CD14-positive monocyte (primary cell): Measurements from ENCODE around the gene MAD2L1BP. TPM values are rescaled to one million over a fixed set of nuclear protein-coding genes. Genes with fewer than 3 reads are reported as not detected.

Experiments
- DNase-seq, 3 donors: peaks; one replicate each; pipeline ENCODE4 v3.0.0-alpha.2; 2011 to 2022
- H2AFZ ChIP-seq: 2 replicates; pipeline ENCODE4 v1.6.0; 2012; ENCODE audit warnings: mild to moderate bottlenecking, low read depth, low read length, inconsistent platforms; ENCODE audit not compliant: insufficient read depth, poor library complexity, severe bottlenecking
- H3K27ac ChIP-seq, 2 donors: 1 replicate in 1 of 2; 2 replicates in 1 of 2; pipeline ENCODE4 v1.5.1; 2012 to 2013; ENCODE audit warnings: low read length in 2 of 2, control low read depth in 1 of 2, inconsistent platforms in 1 of 2, low read depth in 1 of 2, mild to moderate bottlenecking in 1 of 2
- H3K27me3 ChIP-seq, 2 donors: one replicate each; pipeline versions ENCODE4 v1.6.0 to v1.6.1; 2011 to 2013; ENCODE audit warnings: low read length in 2 of 2; ENCODE audit not compliant: control insufficient read depth in 2 of 2, insufficient read depth in 2 of 2
- H3K36me3 ChIP-seq, 2 donors: replicated peaks in 1 of 2; 1 replicate in 1 of 2; 2 replicates in 1 of 2; pipeline versions ENCODE4 v1.5.1 to v1.6.1; 2012 to 2013; ENCODE audit warnings: low read length in 2 of 2, control low read depth in 1 of 2, inconsistent platforms in 1 of 2, mild to moderate bottlenecking in 1 of 2; ENCODE audit not compliant: insufficient read depth in 2 of 2, control insufficient read depth in 1 of 2
- H3K4me1 ChIP-seq, 2 donors: 1 replicate in 1 of 2; 2 replicates in 1 of 2; pipeline versions ENCODE4 v1.5.1 to v1.6.1; 2012 to 2013; ENCODE audit warnings: low read length in 2 of 2, control low read depth in 1 of 2, inconsistent platforms in 1 of 2, mild to moderate bottlenecking in 1 of 2, moderate library complexity in 1 of 2; ENCODE audit not compliant: insufficient read depth in 2 of 2, control insufficient read depth in 1 of 2
- H3K4me2 ChIP-seq: replicated peaks from 2 replicates; pipeline ENCODE3; 2012; ENCODE audit warnings: low read length, moderate library complexity, mild to moderate bottlenecking; ENCODE audit not compliant: poor library complexity, severe bottlenecking; ENCODE audit errors: extremely low read depth
- H3K4me3 ChIP-seq, 3 experiments: fragments of 200-600 bp in 1 of 3; sonication (generic) in 1 of 3; replicated peaks in 1 of 3; 1 replicate in 2 of 3; 2 replicates in 1 of 3; pipeline ENCODE4 v1.5.1; 2011 to 2013; ENCODE audit warnings: low read length in 3 of 3, mild to moderate bottlenecking in 3 of 3, control low read depth in 2 of 3, low read depth in 2 of 3, inconsistent platforms in 1 of 3, moderate library complexity in 1 of 3
- H3K79me2 ChIP-seq: 2 replicates; pipeline ENCODE4 v1.6.0; 2012; ENCODE audit warnings: mild to moderate bottlenecking, control low read depth, inconsistent platforms, low read length, moderate library complexity; ENCODE audit not compliant: insufficient read depth
- H3K9ac ChIP-seq: 2 replicates; pipeline ENCODE4 v1.6.0; 2017; ENCODE audit warnings: low read length, mild to moderate bottlenecking; ENCODE audit not compliant: insufficient read depth, poor library complexity, severe bottlenecking
- H3K9me3 ChIP-seq, 2 donors: replicated peaks in 1 of 2; 1 replicate in 1 of 2; 2 replicates in 1 of 2; pipeline versions ENCODE4 v1.5.1 to v1.6.1; 2012 to 2013; ENCODE audit warnings: low read length in 2 of 2, control low read depth in 1 of 2; ENCODE audit not compliant: control insufficient read depth in 1 of 2, insufficient read depth in 1 of 2
- H4K20me1 ChIP-seq: 2 replicates; pipeline ENCODE4 v1.6.0; 2012; ENCODE audit warnings: mild to moderate bottlenecking, low read length, control low read depth, moderate library complexity; ENCODE audit not compliant: insufficient read depth
- H3K27ac Mint-ChIP-seq, 7 donors: one replicate each; pipeline ENCODE4 v1.8.0; 2020; ENCODE audit warnings: mild to moderate bottlenecking in 7 of 7, mixed read lengths in 7 of 7, moderate library complexity in 6 of 7, inconsistent platforms in 2 of 7
- H3K27me3 Mint-ChIP-seq, 3 donors: one replicate each; pipeline ENCODE4 v1.8.0; 2021 to 2022; ENCODE audit warnings: low read depth in 3 of 3, mild to moderate bottlenecking in 3 of 3, mixed read lengths in 3 of 3, moderate library complexity in 3 of 3, inconsistent platforms in 1 of 3
- H3K36me3 Mint-ChIP-seq, 2 donors: one replicate each; pipeline ENCODE4 v1.8.0; 2020; ENCODE audit warnings: mixed read lengths in 2 of 2, inconsistent platforms in 1 of 2, mild to moderate bottlenecking in 1 of 2
- H3K4me1 Mint-ChIP-seq: one replicate; pipeline ENCODE4 v1.8.0; 2020; ENCODE audit warnings: mild to moderate bottlenecking, mixed read lengths
- H3K4me3 Mint-ChIP-seq, 2 donors: one replicate each; pipeline ENCODE4 v1.8.0; 2020; ENCODE audit warnings: mild to moderate bottlenecking in 2 of 2, mixed read lengths in 2 of 2, moderate library complexity in 1 of 2
- H3K9me3 Mint-ChIP-seq, 7 donors: one replicate each; pipeline ENCODE4 v1.8.0; 2020 to 2022; ENCODE audit warnings: mixed read lengths in 7 of 7, mild to moderate bottlenecking in 6 of 7, moderate library complexity in 6 of 7, inconsistent platforms in 2 of 7
- CTCF ChIP-seq: fragments of 200-600 bp; IDR thresholded peaks from one replicate; pipeline ENCODE4 v1.8.0; 2022; ENCODE audit warnings: antibody characterized with exemption, mild to moderate bottlenecking
- WGBS: methylation state at CpG from one replicate; pipeline ENCODE4 v1.1.5; 2013; ENCODE audit warnings: missing lambda C conversion rate; ENCODE audit not compliant: insufficient coverage; 5-methylcytosine and 5-hydroxymethylcytosine counted together
- intact Hi-C, 2 donors: fragments of 100-400 bp; cut with micrococcal nuclease; formaldehyde crosslinking; loops; one replicate each; pipeline versions ENCODE4 v1.15.0 to v1.15.1; 2023
- polyA plus RNA-seq, 3 donors: library from polyadenylated mRNA; depleted of rRNA in 1 of 3; unstranded in 2 of 3; stranded (reverse) in 1 of 3; fragments of 300-500 nt in 2 of 3; fragments of >200 nt in 1 of 3; fragmentation: Illumina TruSeq in 2 of 3; gene quantifications; 1 replicate in 2 of 3; 2 replicates in 1 of 3; pipeline ENCODE4 v1.2.3, GENCODE V29; 2012 to 2021

MAD2L1BP gene
- polyA plus RNA-seq, 3 donors, result 17.3 to 33.5 (median 26.5) TPM

- Mint-ChIP-seq H3K27me3 (peaks cover 1 to 2% (median 1%) of the 10 kb centered on the region in 3 donors), H3K27ac (peak overlapping the region in 1 of 7 donors; percentile 36), H3K4me3 (no peak overlapping the region), H3K9me3 (no peaks in the 10 kb centered on the region), H3K36me3 (peaks cover 83 to 99% of the 10 kb centered on the region in 2 donors), H3K4me1 (no peaks in the 10 kb centered on the region)
- Histone ChIP-seq H3K9me3 (no peaks in the 10 kb centered on the region), H3K79me2 (no peaks in the 10 kb centered on the region), H3K9ac (no peak overlapping the region), H3K27me3 (no peaks in the 10 kb centered on the region), H2AFZ (no peak overlapping the region), H3K4me2 (no peak overlapping the region), H4K20me1 (peaks cover 15% of the 10 kb centered on the region), H3K4me3 (no peak overlapping the region), H3K27ac (no peak overlapping the region), H3K36me3 (peaks cover 82 to 96% of the 10 kb centered on the region in 2 donors), H3K4me1 (no peaks in the 10 kb centered on the region)
- DNase-seq, result no peak
- no peak for TF ChIP-seq CTCF
- WGBS, result no CpG with 5 or more reads among the region's 2 CpGs
- intact Hi-C loops, result no loop called here
Observed at GRCh38 chr6:43674291-43674690, 38.7 kb downstream of the MAD2L1BP start.

GRCh38 chr6:43674921-43675320, 39.3 kb downstream of the MAD2L1BP start:
- peaks cover 1 to 2% (median 1%) of the 10 kb centered on the region in 3 donors for H3K27me3 Mint-ChIP-seq
- intact Hi-C loops, result no loop called here
- no peaks in the 10 kb centered on the region for H3K9me3 ChIP-seq

More at GRCh38 chr6:43674921-43675320, 39.3 kb downstream of the MAD2L1BP start:
- peaks cover 19% of the 10 kb centered on the region for H4K20me1 ChIP-seq
- DNase-seq, result no peak
- H3K4me3 Mint-ChIP-seq, result no peak overlapping the region
- no peaks in the 10 kb centered on the region for H3K4me1 ChIP-seq
- H3K27me3 ChIP-seq, result no peaks in the 10 kb centered on the region
- no peak overlapping the region for H3K27ac Mint-ChIP-seq
- 100% methylated on average over 8 of the region's 8 CpGs for WGBS
- no peak overlapping the region for H3K4me2 ChIP-seq
- peaks cover 88 to 100% of the 10 kb centered on the region in 2 donors for H3K36me3 ChIP-seq
- TF ChIP-seq CTCF, result no peak
- H3K4me1 Mint-ChIP-seq, result no peaks in the 10 kb centered on the region
- no peak overlapping the region for H2AFZ ChIP-seq
- H3K9me3 Mint-ChIP-seq, result no peaks in the 10 kb centered on the region
- H3K4me3 ChIP-seq, result no peak overlapping the region
- H3K36me3 Mint-ChIP-seq, result peaks cover 87 to 100% of the 10 kb centered on the region in 2 donors
- H3K27ac ChIP-seq, result no peak overlapping the region
- no peak overlapping the region for H3K9ac ChIP-seq
- H3K79me2 ChIP-seq, result no peaks in the 10 kb centered on the region
